Liver (tissue), 9 donors: ENCODE measurements around the gene UBL4A. TPM values are rescaled to one million over a fixed set of nuclear protein-coding genes. Genes with fewer than 3 reads are reported as not detected.

ENCODE experiments used
- DNase-seq: peaks from one replicate; pipeline ENCODE4 v3.0.0-alpha.2; 2017; ENCODE audit warnings: low spot score
- H3K27ac ChIP-seq, 2 donors: one replicate each; pipeline ENCODE4 v1.7.0; 2013; ENCODE audit warnings: inconsistent platforms in 2 of 2, low read length in 2 of 2, control low read depth in 1 of 2, low read depth in 1 of 2, mild to moderate bottlenecking in 1 of 2
- H3K27me3 ChIP-seq, 4 donors: one replicate each; pipeline versions ENCODE4 v1.6.1 to v1.7.0; 2013; ENCODE audit warnings: low read length in 3 of 4, inconsistent platforms in 1 of 4, mild to moderate bottlenecking in 1 of 4, moderate library complexity in 1 of 4; ENCODE audit not compliant: control insufficient read depth in 4 of 4, insufficient read depth in 4 of 4
- H3K36me3 ChIP-seq, 4 donors: one replicate each; pipeline versions ENCODE4 v1.6.1 to v1.7.0; 2013; ENCODE audit warnings: low read length in 3 of 4, mild to moderate bottlenecking in 3 of 4, low read depth in 1 of 4, moderate library complexity in 1 of 4; ENCODE audit not compliant: control insufficient read depth in 4 of 4, insufficient read depth in 3 of 4
- H3K4me1 ChIP-seq, 4 donors: one replicate each; pipeline versions ENCODE4 v1.6.1 to v1.7.0; 2013; ENCODE audit warnings: low read length in 3 of 4, mild to moderate bottlenecking in 3 of 4, moderate library complexity in 1 of 4; ENCODE audit not compliant: control insufficient read depth in 4 of 4, insufficient read depth in 4 of 4
- H3K4me3 ChIP-seq, 3 donors: one replicate each; pipeline versions ENCODE4 v1.6.1 to v1.7.0; 2013; ENCODE audit warnings: low read length in 3 of 3, control low read depth in 1 of 3, low read depth in 1 of 3, mild to moderate bottlenecking in 1 of 3
- H3K9ac ChIP-seq, 2 donors: one replicate each; pipeline ENCODE4 v1.7.0; 2013; ENCODE audit warnings: low read length in 2 of 2, mild to moderate bottlenecking in 2 of 2, moderate library complexity in 2 of 2, control low read depth in 1 of 2, low read depth in 1 of 2
- H3K9me3 ChIP-seq, 4 donors: one replicate each; pipeline versions ENCODE4 v1.6.1 to v1.7.0; 2013; ENCODE audit warnings: low read length in 3 of 4; ENCODE audit not compliant: control insufficient read depth in 4 of 4
- ATF3 ChIP-seq: IDR thresholded peaks from 2 replicates; pipeline ENCODE4 v1.6.1; 2016; ENCODE audit warnings: antibody characterized with exemption
- CTCF ChIP-seq: fragments of 150-350 bp; IDR thresholded peaks from 2 replicates; pipeline ENCODE4 v1.5.1; 2017; ENCODE audit warnings: improper control_type of control experiment, low read depth, low read length; ENCODE audit not compliant: missing input control
- EGR1 ChIP-seq, 2 donors: IDR thresholded peaks; 2 replicates each; pipeline ENCODE4 v1.6.1; 2016 to 2018; ENCODE audit warnings: antibody characterized with exemption in 2 of 2, low read depth in 2 of 2
- FOXA1 ChIP-seq: IDR thresholded peaks from 2 replicates; pipeline ENCODE4 v1.6.1; 2016; ENCODE audit warnings: antibody characterized with exemption
- FOXA2 ChIP-seq: IDR thresholded peaks from 2 replicates; pipeline ENCODE4 v1.6.1; 2016; ENCODE audit warnings: antibody characterized with exemption
- GABPA ChIP-seq, 2 donors: IDR thresholded peaks in 1 of 2; conservative IDR thresholded peaks in 1 of 2; 2 replicates each; pipeline ENCODE4 v1.6.1; 2016; ENCODE audit warnings: antibody characterized with exemption in 2 of 2, mild to moderate bottlenecking in 1 of 2, moderate library complexity in 1 of 2
- HNF4A ChIP-seq, 2 donors: conservative IDR thresholded peaks; 2 replicates each; pipeline ENCODE4 v1.6.1; 2016; ENCODE audit warnings: antibody characterized with exemption in 2 of 2, mild to moderate bottlenecking in 2 of 2
- HNF4G ChIP-seq: IDR thresholded peaks from 2 replicates; pipeline ENCODE4 v1.6.1; 2016; ENCODE audit warnings: antibody characterized with exemption
- JUND ChIP-seq, 2 donors: IDR thresholded peaks; 2 replicates each; pipeline ENCODE4 v1.6.1; 2016; ENCODE audit warnings: antibody characterized with exemption in 2 of 2
- MAX ChIP-seq: IDR thresholded peaks from 2 replicates; pipeline ENCODE4 v1.6.1; 2016; ENCODE audit warnings: antibody characterized with exemption
- NR2F2 ChIP-seq: IDR thresholded peaks from 2 replicates; pipeline ENCODE4 v1.6.1; 2016; ENCODE audit warnings: antibody characterized with exemption
- RAD21 ChIP-seq, 2 donors: IDR thresholded peaks; 2 replicates each; pipeline ENCODE4 v1.6.1; 2016; ENCODE audit warnings: antibody characterized with exemption in 2 of 2, mild to moderate bottlenecking in 2 of 2
- REST ChIP-seq: IDR thresholded peaks from 2 replicates; pipeline ENCODE4 v1.6.1; 2016; ENCODE audit warnings: antibody characterized with exemption, mild to moderate bottlenecking
- RXRA ChIP-seq, 2 donors: IDR thresholded peaks; 2 replicates each; pipeline ENCODE4 v1.6.1; 2017 to 2018; ENCODE audit warnings: antibody characterized with exemption in 2 of 2, mild to moderate bottlenecking in 1 of 2
- SP1 ChIP-seq: IDR thresholded peaks from 2 replicates; pipeline ENCODE4 v1.6.1; 2018; ENCODE audit warnings: antibody characterized with exemption, mild to moderate bottlenecking
- TAF1 ChIP-seq: conservative IDR thresholded peaks from 2 replicates; pipeline ENCODE4 v1.6.1; 2016; ENCODE audit warnings: antibody characterized with exemption, mild to moderate bottlenecking
- YY1 ChIP-seq: IDR thresholded peaks from 2 replicates; pipeline ENCODE4 v1.6.1; 2016; ENCODE audit warnings: antibody characterized with exemption, mild to moderate bottlenecking
- ZBTB33 ChIP-seq: IDR thresholded peaks from 2 replicates; pipeline ENCODE4 v1.6.1; 2016; ENCODE audit warnings: antibody characterized with exemption
- WGBS: extraction: QIAGEN DNeasy Blood & Tissue Kit; methylation state at CpG from one replicate; pipeline ENCODE4 v1.1.7; 2013; 5-methylcytosine and 5-hydroxymethylcytosine counted together
- polyA plus RNA-seq, 2 donors: library from polyadenylated mRNA; stranded (reverse) in 1 of 2; unstranded in 1 of 2; fragments of 200-250 nt in 1 of 2; fragments of >200 nt in 1 of 2; fragmentation: Nextera tagmentation in 1 of 2; extraction: Ambion mirVana in 1 of 2; gene quantifications; one replicate each; pipeline versions ENCODE4 v1.2.1 to v1.2.3, GENCODE V29; 2013 to 2015
- total RNA-seq, 2 donors: library from RNA; depleted of rRNA; stranded (reverse); fragments of >200 nt; gene quantifications; one replicate each; pipeline ENCODE4 v1.2.3, GENCODE V29; 2014
- donor health status: healthy.
- donor health status: healthy.
- donor health status: healthy.
- donor health status: healthy.
- donor health status: healthy.

The UBL4A gene
- total and polyA plus RNA-seq, 4 donors, result 13.9 to 22.2 (median 20.8) TPM

GRCh38 chrX:154502989-154503388 is 16.6 kb upstream of the UBL4A start:
- DNase-seq, result no peak
- no peaks in the 10 kb centered on the region for H3K9me3 ChIP-seq
- 85% methylated on average over 3 of the region's 3 CpGs for WGBS
- H3K9ac ChIP-seq, result no peak overlapping the region
- no peak overlapping the region for H3K27ac ChIP-seq
- H3K36me3 ChIP-seq, result peaks cover 3 to 18% (median 3%) of the 10 kb centered on the region in 4 donors
- TF ChIP-seq FOXA1 (no peak), FOXA2 (no peak), ATF3 (no peak), YY1 (no peak), ZBTB33 (no peak), MAX (no peak), SP1 (no peak), CTCF (no peak), RXRA (IDR thresholded peaks at IDR 0.05) (no peak), GABPA (IDR thresholded peaks at IDR 0.05 in 1 of 2, conservative IDR thresholded peaks at IDR 0.05 in 1 of 2) (no peak), TAF1 (no peak), EGR1 (IDR thresholded peaks at IDR 0.05; ENCODE audit: low read depth in 2 of 2) (no peak), NR2F2 (no peak), HNF4G (no peak), HNF4A (conservative IDR thresholded peaks at IDR 0.05) (no peak)
- no peaks in the 10 kb centered on the region for H3K4me1 ChIP-seq
- no peak overlapping the region for H3K4me3 ChIP-seq
- no peaks in the 10 kb centered on the region for H3K27me3 ChIP-seq

- no peaks in the 10 kb centered on the region for H3K9me3 ChIP-seq
- TF ChIP-seq FOXA2 (no peak), EGR1 (IDR thresholded peaks at IDR 0.05; ENCODE audit: low read depth in 2 of 2) (no peak), RAD21 (IDR thresholded peaks at IDR 0.05) (no peak), YY1 (no peak), ATF3 (no peak), JUND (IDR thresholded peaks at IDR 0.05) (no peak), RXRA (IDR thresholded peaks at IDR 0.05) (no peak), ZBTB33 (no peak), GABPA (IDR thresholded peaks at IDR 0.05 in 1 of 2, conservative IDR thresholded peaks at IDR 0.05 in 1 of 2) (no peak), SP1 (no peak), NR2F2 (no peak), CTCF (no peak), MAX (no peak), HNF4G (no peak), REST (no peak), FOXA1 (no peak), TAF1 (no peak)
- H3K4me1 ChIP-seq, result no peaks in the 10 kb centered on the region
- H3K9ac ChIP-seq, result no peak overlapping the region
- H3K27ac ChIP-seq, result no peak overlapping the region
- H3K4me3 ChIP-seq, result no peak overlapping the region
- 85% methylated on average over 8 of the region's 8 CpGs for WGBS
- H3K27me3 ChIP-seq, result no peaks in the 10 kb centered on the region
- DNase-seq, result no peak
- H3K36me3 ChIP-seq, result peaks cover 0 to 14% (median 1%) of the 10 kb centered on the region in 4 donors
These were observed 15.7 kb upstream of the UBL4A start for GRCh38 chrX:154502098-154502497.
